H9 (cell line): ENCODE results near the gene RORB. TPM values are rescaled to one million over a fixed set of nuclear protein-coding genes. Genes with fewer than 3 reads are reported as not detected.

Experiments
- DNase-seq: peaks from one replicate; pipeline ENCODE4 v3.0.0-alpha.2; 2017
- H2AFZ ChIP-seq: one replicate; pipeline ENCODE4 v1.6.1; 2013; ENCODE audit warnings: mild to moderate bottlenecking, low read length, control low read depth, moderate library complexity
- H2AK5ac ChIP-seq: 2 replicates; pipeline ENCODE4 v1.6.1; 2013; ENCODE audit warnings: low read length, control low read depth, mixed read lengths; ENCODE audit not compliant: insufficient read length
- H2BK120ac ChIP-seq: one replicate; pipeline ENCODE4 v1.6.1; 2013; ENCODE audit warnings: low read depth, mild to moderate bottlenecking, low read length, control low read depth, inconsistent platforms; ENCODE audit not compliant: poor library complexity, severe bottlenecking
- H2BK12ac ChIP-seq: 2 replicates; pipeline ENCODE4 v1.6.1; 2013; ENCODE audit warnings: low read length, control low read depth, mixed read lengths, low read depth; ENCODE audit not compliant: insufficient read length
- H2BK15ac ChIP-seq: 2 replicates; pipeline ENCODE4 v1.6.1; 2013; ENCODE audit warnings: low read depth, low read length, control low read depth
- H2BK20ac ChIP-seq: one replicate; pipeline ENCODE4 v1.6.1; 2013; ENCODE audit warnings: low read depth, mild to moderate bottlenecking, low read length, control low read depth, inconsistent platforms; ENCODE audit not compliant: poor library complexity, severe bottlenecking
- H2BK5ac ChIP-seq: 2 replicates; pipeline ENCODE4 v1.6.1; 2013; ENCODE audit warnings: low read length, control low read depth, mixed read lengths; ENCODE audit not compliant: insufficient read length
- H3K14ac ChIP-seq: 2 replicates; pipeline ENCODE4 v1.6.1; 2013; ENCODE audit warnings: low read length, control low read depth; ENCODE audit not compliant: insufficient read depth
- H3K18ac ChIP-seq: 2 replicates; pipeline ENCODE4 v1.6.1; 2013; ENCODE audit warnings: low read depth, mild to moderate bottlenecking, mixed read lengths, low read length, control low read depth; ENCODE audit not compliant: insufficient read length
- H3K23ac ChIP-seq: 2 replicates; pipeline ENCODE4 v1.6.1; 2013; ENCODE audit warnings: low read length, control low read depth, mixed read lengths, low read depth; ENCODE audit not compliant: insufficient read length
- H3K23me2 ChIP-seq: 2 replicates; pipeline ENCODE4 v1.6.1; 2013; ENCODE audit warnings: low read depth, mild to moderate bottlenecking, mixed read lengths, low read length, control low read depth; ENCODE audit not compliant: insufficient read length, poor library complexity, severe bottlenecking
- H3K27ac ChIP-seq: 2 replicates; pipeline ENCODE4 v1.5.1; 2013; ENCODE audit warnings: low read length, control low read depth, mixed read lengths, low read depth; ENCODE audit not compliant: insufficient read length
- H3K27me3 ChIP-seq: 2 replicates; pipeline ENCODE4 v1.6.1; 2013; ENCODE audit warnings: low read length, control low read depth, inconsistent platforms; ENCODE audit not compliant: insufficient read depth
- H3K4ac ChIP-seq: 2 replicates; pipeline ENCODE4 v1.6.1; 2013; ENCODE audit warnings: low read depth, mild to moderate bottlenecking, control low read depth, inconsistent platforms, low read length, moderate library complexity
- H3K4me1 ChIP-seq: 2 replicates; pipeline ENCODE4 v1.6.1; 2013; ENCODE audit warnings: low read length, control low read depth, inconsistent platforms; ENCODE audit not compliant: insufficient read depth
- H3K4me2 ChIP-seq: 2 replicates; pipeline ENCODE4 v1.6.1; 2013; ENCODE audit warnings: low read length, control low read depth, mixed read lengths; ENCODE audit not compliant: insufficient read length, insufficient read depth
- H3K56ac ChIP-seq: 2 replicates; pipeline ENCODE4 v1.6.1; 2013; ENCODE audit warnings: low read depth, mild to moderate bottlenecking, mixed read lengths, low read length, control low read depth; ENCODE audit not compliant: insufficient read length
- H3K79me1 ChIP-seq: 2 replicates; pipeline ENCODE4 v1.6.1; 2013; ENCODE audit warnings: low read depth, mild to moderate bottlenecking, moderate library complexity, low read length, control low read depth, inconsistent platforms; ENCODE audit not compliant: insufficient read depth, poor library complexity, severe bottlenecking
- H3K79me2 ChIP-seq: 2 replicates; pipeline ENCODE4 v1.6.1; 2013; ENCODE audit warnings: low read length, control low read depth, inconsistent platforms; ENCODE audit not compliant: insufficient read depth
- H3K9ac ChIP-seq: 2 replicates; pipeline ENCODE4 v1.6.1; 2013; ENCODE audit warnings: low read length, control low read depth, mixed read lengths; ENCODE audit not compliant: insufficient read length; ENCODE audit errors: extremely low read depth
- H3K9me3 ChIP-seq: one replicate; pipeline ENCODE4 v1.6.1; 2013; ENCODE audit warnings: low read depth, low read length, inconsistent platforms; ENCODE audit not compliant: control insufficient read depth
- H3T11ph ChIP-seq: one replicate; pipeline ENCODE4 v1.6.1; 2013; ENCODE audit warnings: mild to moderate bottlenecking, low read length, control low read depth, inconsistent platforms
- H4K20me1 ChIP-seq: one replicate; pipeline ENCODE4 v1.6.1; 2013; ENCODE audit not compliant: control insufficient read depth, insufficient read length, insufficient read depth
- H4K5ac ChIP-seq: 2 replicates; pipeline ENCODE4 v1.6.1; 2013; ENCODE audit warnings: low read depth, mild to moderate bottlenecking, mixed read lengths, low read length, control low read depth; ENCODE audit not compliant: insufficient read length
- H4K8ac ChIP-seq: replicated peaks from 2 replicates; pipeline ENCODE4 v1.6.1; 2013; ENCODE audit warnings: low read length, control low read depth, mixed read lengths, low read depth; ENCODE audit not compliant: insufficient read length
- H4K91ac ChIP-seq: 2 replicates; pipeline ENCODE4 v1.6.1; 2013; ENCODE audit warnings: low read depth, mild to moderate bottlenecking, moderate library complexity, mixed read lengths, low read length, control low read depth; ENCODE audit not compliant: insufficient read length
- H3K27ac Mint-ChIP-seq, 3 experiments: 2 replicates in 2 of 3; 3 replicates in 1 of 3; pipeline ENCODE4 v1.8.0; 2020 to 2021; ENCODE audit warnings: mixed read lengths in 3 of 3, mild to moderate bottlenecking in 1 of 3, moderate library complexity in 1 of 3
- H3K27me3 Mint-ChIP-seq: 2 replicates; pipeline ENCODE4 v1.8.0; 2021; ENCODE audit warnings: low read depth, mild to moderate bottlenecking, moderate library complexity, mixed read lengths
- H3K36me3 Mint-ChIP-seq, 3 experiments: 2 replicates in 2 of 3; 3 replicates in 1 of 3; pipeline ENCODE4 v1.8.0; 2020 to 2021; ENCODE audit warnings: low read depth in 3 of 3, mixed read lengths in 3 of 3; ENCODE audit not compliant: insufficient read depth in 1 of 3
- H3K4me1 Mint-ChIP-seq, 2 experiments: 2 replicates each; pipeline ENCODE4 v1.8.0; 2020; ENCODE audit warnings: mixed read lengths in 2 of 2
- H3K4me3 Mint-ChIP-seq, 2 experiments: 2 replicates in 1 of 2; 3 replicates in 1 of 2; pipeline ENCODE4 v1.8.0; 2020 to 2021; ENCODE audit warnings: mild to moderate bottlenecking in 2 of 2, mixed read lengths in 2 of 2, moderate library complexity in 1 of 2
- H3K9me3 Mint-ChIP-seq, 2 experiments: 2 replicates in 1 of 2; 3 replicates in 1 of 2; pipeline ENCODE4 v1.8.0; 2020; ENCODE audit warnings: mild to moderate bottlenecking in 2 of 2, mixed read lengths in 2 of 2, moderate library complexity in 1 of 2
- WGBS: extraction: QIAGEN DNeasy Blood & Tissue Kit; methylation state at CpG from one replicate; pipeline ENCODE4 v1.1.7; 2013; ENCODE audit warnings: missing lambda C conversion rate, low lambda C conversion rate, mixed read lengths; ENCODE audit not compliant: insufficient read length; ENCODE audit errors: extremely low coverage; 5-methylcytosine and 5-hydroxymethylcytosine counted together
- total RNA-seq: library from RNA; stranded (reverse); gene quantifications from 2 replicates; pipeline ENCODE4 v1.2.1, GENCODE V29; 2021
- TF ChIP-seq, protein P1 (sequence below): fragments of 200-600 bp; sonication (generic); conservative IDR thresholded peaks from 3 replicates; pipeline ENCODE4 v1.8.0; 2021; ENCODE audit warnings: antibody characterized with exemption, mild to moderate bottlenecking

The RORB gene
- total RNA-seq, 1 experiment from 2014 or later = 0.31 TPM

DNA sequence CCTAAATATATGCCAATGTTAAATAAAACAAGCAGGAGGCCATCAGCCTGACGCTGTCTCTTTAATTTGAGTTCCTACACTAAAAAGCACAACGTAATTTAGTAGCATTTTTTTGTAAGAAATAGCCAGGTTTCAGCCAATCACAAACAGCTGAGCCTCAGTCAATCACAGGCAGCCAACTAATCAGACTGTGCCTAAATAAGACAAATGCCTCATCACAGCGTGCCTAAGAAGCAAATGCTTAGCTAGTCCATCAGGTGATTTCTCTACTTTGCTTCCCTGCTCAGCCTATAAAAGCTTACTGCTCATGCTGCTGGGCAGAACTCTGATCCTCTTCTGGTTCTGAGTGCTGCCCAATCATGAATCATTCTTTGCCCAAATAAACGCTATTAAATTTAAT is 38.3 kb upstream of the RORB start:
- Histone ChIP-seq H3K9me3 (no peaks in the 10 kb centered on the region), H3K27me3 (no peaks in the 10 kb centered on the region), H3K4ac (no peak overlapping the region), H3K56ac (no peak overlapping the region), H3K27ac (no peak overlapping the region), H3K79me1 (no peaks in the 10 kb centered on the region), H2BK20ac (no peak overlapping the region), H3K18ac (no peak overlapping the region), H3K9ac (no peak overlapping the region), H3K14ac (no peak overlapping the region), H3K23me2 (no peaks in the 10 kb centered on the region), H2BK120ac (no peak overlapping the region), H2AFZ (no peak overlapping the region), H4K20me1 (no peaks in the 10 kb centered on the region), H2BK12ac (no peak overlapping the region), H3K4me2 (no peak overlapping the region), H3K23ac (no peak overlapping the region), H4K8ac (no peak overlapping the region), H3T11ph (no peak overlapping the region), H2BK15ac (no peak overlapping the region), H4K5ac (no peak overlapping the region), H2BK5ac (no peak overlapping the region), H3K79me2 (no peaks in the 10 kb centered on the region), H4K91ac (no peak overlapping the region), H2AK5ac (no peak overlapping the region), H3K4me1 (no peaks in the 10 kb centered on the region)
- no peak overlapping the region for H3K27ac Mint-ChIP-seq
- no peak for DNase-seq
- no peaks in the 10 kb centered on the region for H3K36me3 Mint-ChIP-seq
- peaks cover 9 to 10% of the 10 kb centered on the region in 2 experiments for H3K4me1 Mint-ChIP-seq
- WGBS = no CpG with 5 or more reads among the region's 4 CpGs
- H3K27me3 Mint-ChIP-seq = no peaks in the 10 kb centered on the region
- TF ChIP-seq, protein P1, sequence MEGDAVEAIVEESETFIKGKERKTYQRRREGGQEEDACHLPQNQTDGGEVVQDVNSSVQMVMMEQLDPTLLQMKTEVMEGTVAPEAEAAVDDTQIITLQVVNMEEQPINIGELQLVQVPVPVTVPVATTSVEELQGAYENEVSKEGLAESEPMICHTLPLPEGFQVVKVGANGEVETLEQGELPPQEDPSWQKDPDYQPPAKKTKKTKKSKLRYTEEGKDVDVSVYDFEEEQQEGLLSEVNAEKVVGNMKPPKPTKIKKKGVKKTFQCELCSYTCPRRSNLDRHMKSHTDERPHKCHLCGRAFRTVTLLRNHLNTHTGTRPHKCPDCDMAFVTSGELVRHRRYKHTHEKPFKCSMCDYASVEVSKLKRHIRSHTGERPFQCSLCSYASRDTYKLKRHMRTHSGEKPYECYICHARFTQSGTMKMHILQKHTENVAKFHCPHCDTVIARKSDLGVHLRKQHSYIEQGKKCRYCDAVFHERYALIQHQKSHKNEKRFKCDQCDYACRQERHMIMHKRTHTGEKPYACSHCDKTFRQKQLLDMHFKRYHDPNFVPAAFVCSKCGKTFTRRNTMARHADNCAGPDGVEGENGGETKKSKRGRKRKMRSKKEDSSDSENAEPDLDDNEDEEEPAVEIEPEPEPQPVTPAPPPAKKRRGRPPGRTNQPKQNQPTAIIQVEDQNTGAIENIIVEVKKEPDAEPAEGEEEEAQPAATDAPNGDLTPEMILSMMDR = no peak
- H3K4me3 Mint-ChIP-seq = no peak overlapping the region
- no peaks in the 10 kb centered on the region; a peak in 1 of 5 replicates for H3K9me3 Mint-ChIP-seq
